ENCODE results near the gene SCYGR2.

The SCYGR2 gene

GRCh38 chr2:227614246-227614645 is 15.6 kb downstream of the SCYGR2 start:
- no peak for DNase-seq

- DNase-seq = no peak
These were observed 16.0 kb downstream of the SCYGR2 start, which contains the start of gene SCYGR3 for GRCh38 chr2:227614740-227615139. Gene SCYGR3, minus strand, starts transcription at chr2:227614840. Its CDS starts 0 bp downstream, at chr2:227614840.

DNA sequence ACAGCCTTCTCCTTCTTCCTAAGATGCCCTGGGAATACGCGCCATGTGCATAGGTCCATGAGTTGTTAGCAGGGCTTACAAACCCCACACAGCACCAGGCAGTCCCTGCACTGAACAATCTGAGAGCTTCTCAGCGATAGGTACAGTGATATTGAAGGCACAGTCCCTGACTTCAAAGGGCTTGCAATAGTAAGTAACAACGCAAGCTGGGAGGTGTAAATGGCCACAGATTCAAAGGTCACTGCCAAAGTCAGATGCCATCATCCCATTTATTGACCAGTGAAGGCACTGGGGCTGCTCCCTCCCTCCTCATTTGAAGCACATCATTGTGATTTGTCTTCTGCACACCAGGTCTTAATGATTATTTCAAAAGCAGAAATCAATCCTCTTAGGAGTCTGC is 16.5 kb downstream of the SCYGR2 start:
- DNase-seq = no peak

GRCh38 chr2:227615906-227616305 is 17.2 kb downstream of the SCYGR2 start:
- no peak for DNase-seq

- no peak for DNase-seq
These were observed 17.9 kb downstream of the SCYGR2 start for GRCh38 chr2:227616631-227617030.

DNA sequence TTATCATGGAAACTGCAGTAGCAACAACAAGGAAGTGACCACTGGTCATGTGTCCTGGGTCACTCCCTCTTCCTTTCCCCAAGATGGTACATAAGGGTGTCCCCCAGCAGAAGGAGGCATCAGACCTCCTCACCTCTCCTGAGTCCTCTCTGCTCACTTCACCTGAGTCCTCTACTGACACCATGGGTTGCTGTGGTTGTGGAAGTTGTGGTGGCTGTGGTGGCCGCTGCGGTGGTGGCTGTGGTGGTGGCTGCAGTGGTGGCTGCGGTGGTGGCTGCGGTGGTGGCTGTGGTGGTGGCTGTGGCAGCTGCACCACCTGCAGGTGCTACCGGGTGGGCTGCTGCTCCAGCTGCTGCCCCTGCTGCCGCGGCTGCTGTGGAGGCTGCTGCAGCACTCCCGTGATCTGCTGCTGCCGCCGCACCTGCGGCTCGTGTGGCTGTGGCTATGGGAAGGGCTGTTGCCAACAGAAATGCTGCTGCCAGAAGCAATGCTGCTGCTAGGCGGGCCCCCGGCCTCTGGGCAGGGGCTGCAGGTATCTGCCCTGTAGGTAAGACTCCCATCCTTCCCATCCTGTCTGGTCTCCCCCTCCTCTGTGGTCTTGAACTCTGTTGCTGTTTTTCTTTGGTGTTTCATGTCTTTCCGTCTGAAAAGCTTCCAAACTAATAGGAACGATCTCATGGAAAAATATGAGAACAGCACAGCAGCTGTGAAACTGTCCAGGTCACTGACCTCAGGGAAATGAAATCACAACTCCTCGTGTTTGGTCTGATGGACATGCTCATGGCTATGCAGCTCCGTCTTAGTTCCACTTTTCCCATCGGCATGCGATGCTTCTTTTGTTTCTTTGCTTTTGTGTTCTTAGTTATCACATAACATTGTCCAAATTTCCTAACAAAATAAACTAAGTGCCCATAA is 18.9 kb downstream of the SCYGR2 start, which contains the start of gene SCYGR4:
SCYGR4 (plus strand) TSS at position 183 of the 915 bp plus-strand sequence; CDS start at position 183, 0 bp downstream.
- DNase-seq = no peak

- DNase-seq = no peak
These were observed 24.5 kb downstream of the SCYGR2 start for GRCh38 chr2:227623226-227623625.

DNA sequence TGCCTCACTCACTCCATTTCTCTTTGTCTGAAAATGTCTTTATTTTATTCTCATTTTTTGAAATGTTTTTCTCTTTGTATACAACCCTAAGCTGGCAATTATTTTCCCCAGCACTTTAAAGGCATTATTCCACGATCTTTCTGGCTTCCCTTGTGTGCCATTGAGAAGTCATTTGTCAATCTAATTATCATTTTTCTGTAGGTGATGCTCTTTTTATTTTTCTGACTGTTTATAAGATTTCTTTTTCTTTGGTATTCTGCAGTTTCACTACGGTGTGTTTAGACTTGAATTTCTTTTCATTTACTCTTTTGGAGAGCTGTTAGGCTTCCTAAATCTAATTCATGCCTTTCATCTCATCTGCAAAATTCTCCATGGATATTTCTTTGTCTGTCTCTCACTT is 26.7 kb downstream of the SCYGR2 start:
- no peak for DNase-seq

DNA sequence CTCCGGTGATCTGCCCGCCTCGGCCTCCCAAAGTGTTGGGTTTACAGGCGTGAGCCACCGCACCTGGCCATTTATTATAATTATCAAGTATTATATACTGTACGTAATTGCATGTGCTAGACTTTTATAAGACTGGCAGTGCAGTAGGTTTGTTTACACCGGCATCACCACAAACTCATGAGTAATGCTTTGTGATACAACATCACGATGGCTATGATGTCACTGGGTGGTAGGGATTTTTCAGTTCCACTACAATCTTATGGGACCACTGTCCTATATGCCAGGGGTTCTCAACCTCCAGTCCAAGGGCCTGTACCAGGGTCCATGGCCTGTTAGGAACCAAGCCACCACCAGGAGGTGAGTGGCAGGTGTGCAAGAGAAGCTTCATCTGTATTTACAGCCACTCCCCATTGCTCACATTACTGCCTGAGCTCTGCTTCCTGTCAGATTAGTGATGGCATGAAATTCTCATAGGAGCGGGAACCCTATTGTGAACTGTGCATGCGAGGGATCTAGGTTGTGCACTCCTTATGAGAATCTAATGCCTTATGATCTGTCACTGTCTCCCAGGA is 28.0 kb downstream of the SCYGR2 start:
- DNase-seq = no peak

- no peak for DNase-seq
These were observed 29.1 kb downstream of the SCYGR2 start for GRCh38 chr2:227627769-227628168.

GRCh38 chr2:227629435-227629834 is 30.7 kb downstream of the SCYGR2 start:
- no peak for DNase-seq

DNA sequence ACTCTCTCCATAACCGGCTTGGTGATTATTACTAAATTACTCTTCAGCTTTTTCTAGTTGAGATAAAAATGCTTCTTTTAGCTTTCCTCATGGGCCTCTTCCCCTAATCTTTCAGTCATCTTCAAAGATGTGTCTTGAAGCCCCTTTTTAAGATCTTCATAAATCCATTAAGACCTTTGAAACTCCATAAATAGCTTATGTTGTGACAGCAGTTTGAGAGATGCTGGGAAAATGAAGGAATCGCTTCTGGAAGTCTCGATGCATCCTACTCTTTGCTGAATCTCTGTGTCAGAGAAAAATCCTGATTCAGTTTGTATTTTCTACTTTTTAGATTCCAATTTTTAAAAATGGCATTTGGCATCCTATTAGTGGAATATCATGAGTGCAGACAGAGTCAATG is 31.6 kb downstream of the SCYGR2 start:
- no peak for DNase-seq

- no peak for DNase-seq
These were observed 34.1 kb downstream of the SCYGR2 start for GRCh38 chr2:227632827-227633226.

- no peak for DNase-seq
These were observed 35.5 kb downstream of the SCYGR2 start for GRCh38 chr2:227634201-227634600.

GRCh38 chr2:227642656-227643055 is 44.0 kb downstream of the SCYGR2 start:
- no peak for DNase-seq

- DNase-seq = no peak
These were observed 45.4 kb downstream of the SCYGR2 start for GRCh38 chr2:227643990-227644551.

All from activated T-cell treated with anti-CD3 and anti-CD28 coated beads for 4 hours (primary cell).